Breast epithelium (tissue), 3 donors: ENCODE measurements around the gene NOBOX. TPM values are rescaled to one million over a fixed set of nuclear protein-coding genes. Genes with fewer than 3 reads are reported as not detected.

ENCODE experiments used
- total RNA-seq, 3 donors: library from RNA; depleted of rRNA; stranded (reverse); fragments of >200 nt; gene quantifications; one replicate each; pipeline ENCODE4 v1.1.0, GENCODE V29; 2016

The NOBOX gene
- total RNA-seq, 3 donors from 2014 or later, result not detected

Other genes with a start within 250 kb of the NOBOX start
- 10 to 100 TPM in 1 of 3 donors, 1 to 10 TPM in 1, under 1 TPM in 1; 0.80 to 31.5 (median 8.8) TPM for gene CTAGE4, start 220.2 kb downstream of the NOBOX start, total RNA-seq
- 10 to 100 TPM in 2 of 3 donors, 1 to 10 TPM in 1; 4.3 to 31.8 (median 15.4) TPM for gene ARHGEF35, start 207.9 kb downstream of the NOBOX start, total RNA-seq
- gene OR2A42, start 164.1 kb downstream of the NOBOX start, total RNA-seq, result under 1 TPM; under 0.01 to 0.66 (median 0.15) TPM
- gene OR2A7, start 138.9 kb downstream of the NOBOX start, total RNA-seq, result 10 to 100 TPM in 2 of 3 donors, 1 to 10 TPM in 1; 4.2 to 59.0 (median 14.7) TPM
- gene CTAGE8, start 134.4 kb downstream of the NOBOX start, total RNA-seq, result 1 to 10 TPM in 2 of 3 donors, under 1 TPM in 1; 0.48 to 4.3 (median 2.9) TPM
- under 1 TPM; 0.15 to 0.33 (median 0.32) TPM for gene OR2A1, start 91.3 kb downstream of the NOBOX start, total RNA-seq
- 10 to 100 TPM in 2 of 3 donors, 1 to 10 TPM in 1; 5.9 to 71.7 (median 31.8) TPM for gene ARHGEF5, start 48.3 kb downstream of the NOBOX start, total RNA-seq